ENCODE data around the gene MSRB3.

DNA sequence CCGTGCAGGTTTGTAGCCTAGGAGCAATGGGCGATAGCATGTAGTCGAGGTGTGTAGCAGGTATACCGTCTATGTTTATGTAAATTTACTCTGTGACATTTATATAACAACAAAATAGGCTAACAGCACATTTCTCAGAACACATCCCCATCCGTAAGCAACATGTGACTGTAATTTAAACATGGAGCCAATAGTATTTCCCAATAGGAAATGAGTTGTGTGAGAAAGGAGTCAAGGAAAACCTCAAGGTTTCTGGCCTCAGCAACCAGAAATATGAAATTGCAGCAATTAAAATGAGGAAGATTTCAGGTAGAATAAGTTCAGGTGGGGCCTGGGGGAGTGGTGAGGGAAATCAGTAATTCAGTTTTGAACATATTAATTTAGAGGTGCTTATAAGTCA, 136.0 kb downstream of the MSRB3 start:
- no peak for TF ChIP-seq POLR2AphosphoS5 (IDR thresholded peaks at IDR 0.05; ENCODE audit: low read depth, low read length)
- TF ChIP-seq POLR2A (IDR thresholded peaks at IDR 0.05; ENCODE audit: low read depth, low read length) = no peak
- no peak for TF ChIP-seq TAF1 (IDR thresholded peaks at IDR 0.05; ENCODE audit: borderline replicate concordance, low read depth, low read length)

Data from GM12892 (cell line).